Epithelial cell of proximal tubule (primary cell): Measurements from ENCODE around the gene SDCCAG8. TPM values are rescaled to one million over a fixed set of nuclear protein-coding genes. Genes with fewer than 3 reads are reported as not detected.

Experiments
- DNase-seq: peaks from one replicate; pipeline ENCODE4 v3.0.0-alpha.2; 2011; ENCODE audit warnings: low read depth
- H3K4me3 ChIP-seq: 2 replicates; pipeline ENCODE4 v1.5.1; 2011; ENCODE audit warnings: low read depth, mild to moderate bottlenecking, low read length
- total RNA-seq: library from RNA; depleted of rRNA; stranded (reverse); fragments of >200 nt; gene quantifications from 2 replicates; pipeline ENCODE4 v1.2.3, GENCODE V29; 2015
- TF ChIP-seq, protein P1 (sequence below): conservative IDR thresholded peaks from 2 replicates; pipeline ENCODE4 v1.5.1; 2012; ENCODE audit warnings: low read depth, mild to moderate bottlenecking, low read length

SDCCAG8 gene
- total RNA-seq, 1 donor from 2014 or later: 86.9 TPM

DNA sequence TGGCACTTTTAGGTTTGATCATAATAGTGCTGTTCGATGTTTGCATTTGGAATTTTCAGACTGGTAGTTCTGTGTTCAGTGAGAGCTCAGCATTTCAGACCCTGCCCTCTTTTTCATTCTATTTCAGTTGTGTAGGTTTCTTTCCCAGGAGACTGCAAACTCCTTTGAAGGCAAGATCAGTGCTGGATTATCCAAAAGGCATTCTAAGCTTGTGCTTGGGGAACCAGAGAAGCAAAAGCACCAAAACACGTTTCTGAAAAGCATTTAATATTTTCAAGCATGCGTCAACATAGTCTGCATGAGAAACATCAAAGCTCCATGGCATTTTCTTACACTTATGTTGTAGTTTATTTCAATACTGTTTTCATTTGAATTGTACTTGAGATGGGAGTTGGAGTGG, 292.1 kb downstream of the SDCCAG8 start:
- DNase-seq: no peak
- TF ChIP-seq, protein P1, sequence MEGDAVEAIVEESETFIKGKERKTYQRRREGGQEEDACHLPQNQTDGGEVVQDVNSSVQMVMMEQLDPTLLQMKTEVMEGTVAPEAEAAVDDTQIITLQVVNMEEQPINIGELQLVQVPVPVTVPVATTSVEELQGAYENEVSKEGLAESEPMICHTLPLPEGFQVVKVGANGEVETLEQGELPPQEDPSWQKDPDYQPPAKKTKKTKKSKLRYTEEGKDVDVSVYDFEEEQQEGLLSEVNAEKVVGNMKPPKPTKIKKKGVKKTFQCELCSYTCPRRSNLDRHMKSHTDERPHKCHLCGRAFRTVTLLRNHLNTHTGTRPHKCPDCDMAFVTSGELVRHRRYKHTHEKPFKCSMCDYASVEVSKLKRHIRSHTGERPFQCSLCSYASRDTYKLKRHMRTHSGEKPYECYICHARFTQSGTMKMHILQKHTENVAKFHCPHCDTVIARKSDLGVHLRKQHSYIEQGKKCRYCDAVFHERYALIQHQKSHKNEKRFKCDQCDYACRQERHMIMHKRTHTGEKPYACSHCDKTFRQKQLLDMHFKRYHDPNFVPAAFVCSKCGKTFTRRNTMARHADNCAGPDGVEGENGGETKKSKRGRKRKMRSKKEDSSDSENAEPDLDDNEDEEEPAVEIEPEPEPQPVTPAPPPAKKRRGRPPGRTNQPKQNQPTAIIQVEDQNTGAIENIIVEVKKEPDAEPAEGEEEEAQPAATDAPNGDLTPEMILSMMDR: no peak
- H3K4me3 ChIP-seq: no peak overlapping the region

DNA sequence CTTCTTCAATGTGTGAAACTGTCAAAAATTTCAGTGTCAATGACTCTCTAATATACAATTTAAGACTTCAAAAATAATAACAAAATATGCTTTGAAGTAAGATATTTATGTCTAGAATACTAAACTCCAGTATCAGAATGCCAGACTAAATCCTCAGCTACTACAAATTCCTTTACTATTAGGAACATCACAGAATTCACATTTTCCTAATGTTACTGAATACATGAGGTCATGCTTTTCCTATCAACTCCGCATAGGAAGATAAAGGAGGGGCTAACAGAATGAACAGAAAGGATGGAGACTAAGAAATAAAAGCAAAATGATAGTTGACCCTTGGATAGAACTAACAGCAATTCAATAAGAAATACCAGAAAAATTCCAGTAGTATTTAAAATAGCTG, 292.7 kb downstream of the SDCCAG8 start:
- TF ChIP-seq, protein P1: no peak
- no peak overlapping the region for H3K4me3 ChIP-seq
- no peak for DNase-seq

DNA sequence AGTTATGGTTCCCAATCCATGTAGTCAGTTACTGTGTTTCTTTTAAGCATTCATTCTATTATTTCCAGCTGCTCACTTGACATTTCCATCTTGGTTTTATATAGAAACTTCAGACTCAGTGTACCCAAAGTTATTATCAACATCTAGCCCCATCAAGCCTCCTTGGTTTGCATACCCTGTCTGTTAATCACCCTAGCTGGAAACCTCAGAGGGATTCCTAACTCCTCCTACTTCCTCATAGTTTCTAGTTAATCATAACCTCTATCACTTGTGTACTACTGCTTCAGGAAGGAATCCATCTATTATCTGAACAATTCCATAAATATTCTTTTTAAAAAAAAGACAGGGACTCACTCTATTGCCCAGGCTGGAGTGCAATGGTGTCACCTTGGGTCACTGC, 293.3 kb downstream of the SDCCAG8 start:
- TF ChIP-seq, protein P1: no peak
- peak; percentile 59 for DNase-seq
- no peak overlapping the region for H3K4me3 ChIP-seq

Other genes with a start within 250 kb of the SDCCAG8 start
- gene CEP170, start 760 bp upstream of the SDCCAG8 start, total RNA-seq: 49.9 and 58.5 TPM in 2 replicates